ENCODE data around the gene HOXB3.

Gene HOXB3

GRCh38 chr17:48546924-48547807 lies 42.9 kb downstream of the HOXB3 start:
- no peak overlapping the region for H3K27ac ChIP-seq
- TF ChIP-seq CTCF (IDR thresholded peaks at IDR 0.05) (no peak), ZFX (IDR thresholded peaks at IDR 0.05; ENCODE audit: borderline replicate concordance) (no peak)

GRCh38 chr17:48546137-48546923 lies 43.7 kb downstream of the HOXB3 start:
- H3K27ac ChIP-seq: no peak overlapping the region

GRCh38 chr17:48545539-48545938 lies 44.5 kb downstream of the HOXB3 start:
- H3K27ac ChIP-seq: no peak overlapping the region

More at GRCh38 chr17:48546137-48546923, 43.7 kb downstream of the HOXB3 start:
- TF ChIP-seq ZFX (IDR thresholded peaks at IDR 0.05; ENCODE audit: borderline replicate concordance): no peak

GRCh38 chr17:48545022-48545375 lies 45.0 kb downstream of the HOXB3 start, which contains the start of gene HOXB2:
HOXB2 (minus strand) TSS chr17:48545109; CDS start chr17:48544911, 198 bp downstream.
- no peak for TF ChIP-seq ZFX (IDR thresholded peaks at IDR 0.05; ENCODE audit: borderline replicate concordance)
- TF ChIP-seq CTCF (IDR thresholded peaks at IDR 0.05): no peak
- H3K27ac ChIP-seq: no peak within 1 kb of the TSS

More at GRCh38 chr17:48545539-48545938, 44.5 kb downstream of the HOXB3 start:
- TF ChIP-seq CTCF (IDR thresholded peaks at IDR 0.05) (no peak), ZFX (IDR thresholded peaks at IDR 0.05; ENCODE audit: borderline replicate concordance) (no peak)

- TF ChIP-seq CTCF (IDR thresholded peaks at IDR 0.05): no peak
- no peak for TF ChIP-seq ZFX (IDR thresholded peaks at IDR 0.05; ENCODE audit: borderline replicate concordance)
Observed at GRCh38 chr17:48544349-48545021, 45.6 kb downstream of the HOXB3 start.

GRCh38 chr17:48543854-48544348 lies 46.1 kb downstream of the HOXB3 start:
- H3K27ac ChIP-seq: no peak overlapping the region
- TF ChIP-seq CTCF (IDR thresholded peaks at IDR 0.05) (no peak), ZFX (IDR thresholded peaks at IDR 0.05; ENCODE audit: borderline replicate concordance) (no peak)

More at GRCh38 chr17:48544349-48545021, 45.6 kb downstream of the HOXB3 start:
- H3K27ac ChIP-seq: no peak overlapping the region

Measured in 22Rv1 (cell line).